HepG2 (cell line): Measurements from ENCODE around the gene SF3B5. TPM values are rescaled to one million over a fixed set of nuclear protein-coding genes. Genes with fewer than 3 reads are reported as not detected.
A peak's percentile ranks its signal among the peaks of the same experiment; 100 is the strongest.

ENCODE experiments used
- AKAP8 ChIP-seq: sonication (generic); formaldehyde crosslinking; IDR thresholded peaks from 2 replicates; pipeline ENCODE4 v1.5.1; 2020; ENCODE audit warnings: mild to moderate bottlenecking, missing genetic modification reagents
- ARID2 ChIP-seq: sonication (generic); formaldehyde crosslinking; IDR thresholded peaks from 2 replicates; pipeline ENCODE4 v1.8.1; 2022; ENCODE audit warnings: mild to moderate bottlenecking, missing genetic modification reagents, borderline replicate concordance
- CHD2 ChIP-seq: IDR thresholded peaks from 2 replicates; pipeline ENCODE4 v1.6.1; 2011; ENCODE audit warnings: low read depth, low read length, improper control_type of control experiment
- GABPA ChIP-seq, 2 experiments: IDR thresholded peaks; 2 replicates each; pipeline ENCODE4 v1.6.1; 2011 to 2016; ENCODE audit warnings: low read depth in 2 of 2, low read length in 1 of 2, missing biosample characterization in 1 of 2, missing genetic modification characterization in 1 of 2
- GPN1 ChIP-seq: sonication (generic); formaldehyde crosslinking; IDR thresholded peaks from 2 replicates; pipeline ENCODE4 v1.5.1; 2020; ENCODE audit warnings: missing genetic modification reagents, borderline replicate concordance
- KAT2B ChIP-seq: fragments of 150-350 bp; IDR thresholded peaks from 2 replicates; pipeline ENCODE4 v1.6.1; 2014; ENCODE audit warnings: low read depth, low read length, borderline replicate concordance
- NRL ChIP-seq: sonication (generic); formaldehyde crosslinking; IDR thresholded peaks from 2 replicates; pipeline ENCODE4 v1.5.0; 2020; ENCODE audit warnings: missing genetic modification reagents, mild to moderate bottlenecking, moderate library complexity, borderline replicate concordance
- PHF8 ChIP-seq: sonication (generic); formaldehyde crosslinking; IDR thresholded peaks from 2 replicates; pipeline ENCODE4 v1.5.0; 2020; ENCODE audit warnings: missing genetic modification reagents
- REPIN1 ChIP-seq: sonication (generic); formaldehyde crosslinking; IDR thresholded peaks from 2 replicates; pipeline ENCODE4 v1.8.0; 2022; ENCODE audit warnings: missing genetic modification reagents, low read depth, mild to moderate bottlenecking, borderline replicate concordance
- SRSF1 ChIP-seq: fragments of 200-400 bp; formaldehyde crosslinking; optimal IDR thresholded peaks from 2 replicates; pipeline ENCODE3; 2017; ENCODE audit warnings: mild to moderate bottlenecking, low read depth, low read length, moderate library complexity
- SUZ12 ChIP-seq: fragments of 150-350 bp; IDR thresholded peaks from 2 replicates; pipeline ENCODE4 v1.6.1; 2014; ENCODE audit warnings: low read depth, low read length
- TEAD3 ChIP-seq: optimal IDR thresholded peaks from 2 replicates; pipeline ENCODE3; 2016; ENCODE audit warnings: borderline replicate concordance
- THAP8 ChIP-seq: sonication (generic); formaldehyde crosslinking; IDR thresholded peaks from 2 replicates; pipeline ENCODE4 v1.5.1; 2020; ENCODE audit warnings: missing genetic modification reagents, mild to moderate bottlenecking, borderline replicate concordance
- ZGPAT ChIP-seq: IDR thresholded peaks from 2 replicates; pipeline ENCODE4 v1.6.1; 2016; ENCODE audit warnings: mild to moderate bottlenecking
- ZMAT3 ChIP-seq: sonication (generic); formaldehyde crosslinking; conservative IDR thresholded peaks from 2 replicates; pipeline ENCODE4 v1.7.0; 2021; ENCODE audit warnings: missing genetic modification reagents
- ZNF124 ChIP-seq: sonication (generic); formaldehyde crosslinking; IDR thresholded peaks from 2 replicates; pipeline ENCODE4 v1.4.0; 2020; ENCODE audit warnings: missing genetic modification reagents
- ZNF20 ChIP-seq: sonication (generic); formaldehyde crosslinking; IDR thresholded peaks from 2 replicates; pipeline ENCODE4 v1.4.0; 2020; ENCODE audit warnings: mild to moderate bottlenecking, moderate library complexity, missing genetic modification reagents
- ZNF616 ChIP-seq: sonication (generic); formaldehyde crosslinking; IDR thresholded peaks from 2 replicates; pipeline ENCODE4 v1.5.0; 2020; ENCODE audit warnings: low read depth, mild to moderate bottlenecking, missing genetic modification reagents
- ZNF672 ChIP-seq: sonication (generic); formaldehyde crosslinking; IDR thresholded peaks from 2 replicates; pipeline ENCODE4 v1.8.1; 2022; ENCODE audit warnings: missing genetic modification reagents
- ZNF720 ChIP-seq: sonication (generic); formaldehyde crosslinking; IDR thresholded peaks from 2 replicates; pipeline ENCODE4 v1.4.0; 2020; ENCODE audit warnings: missing genetic modification reagents
- ZNF747 ChIP-seq: sonication (generic); formaldehyde crosslinking; IDR thresholded peaks from 2 replicates; pipeline ENCODE4 v1.8.1; 2023; ENCODE audit warnings: missing genetic modification reagents, mild to moderate bottlenecking, borderline replicate concordance
- ZNF816 ChIP-seq: sonication (generic); formaldehyde crosslinking; IDR thresholded peaks from 2 replicates; pipeline ENCODE4 v1.8.0; 2022; ENCODE audit warnings: missing genetic modification reagents, mild to moderate bottlenecking, borderline replicate concordance
- ZSCAN31 ChIP-seq: sonication (generic); formaldehyde crosslinking; IDR thresholded peaks from 2 replicates; pipeline ENCODE4 v1.5.0; 2020; ENCODE audit warnings: low read depth, mild to moderate bottlenecking, missing genetic modification reagents
- polyA plus RNA-seq, 8 experiments: library from polyadenylated mRNA; depleted of rRNA in 3 of 8; stranded (reverse) in 7 of 8; unstranded in 1 of 8; fragments of >200 nt; fragmentation: Illumina TruSeq in 4 of 8; extraction: Trizol in 4 of 8; gene quantifications; 2 replicates each; pipeline versions ENCODE4 v1.2.1 to v1.2.3, GENCODE V29; 2011 to 2016; ENCODE audit warnings: low read depth in 4 of 8, missing spikeins in 1 of 8, mixed read lengths in 1 of 8; ENCODE audit not compliant: insufficient read depth in 1 of 8
- total RNA-seq, 5 experiments: library from RNA; depleted of rRNA; stranded (reverse); fragments of >200 nt; fragmentation: Illumina TruSeq; extraction: Trizol; gene quantifications; 2 replicates each; pipeline ENCODE4 v1.2.3, GENCODE V29; 2016; ENCODE audit warnings: low read depth in 1 of 5
- TF ChIP-seq, protein P1 (sequence below): sonication (generic); formaldehyde crosslinking; IDR thresholded peaks from 2 replicates; pipeline ENCODE4 v1.5.0; 2020; ENCODE audit warnings: mild to moderate bottlenecking, missing genetic modification reagents, borderline replicate concordance
- TF ChIP-seq, protein P2 (sequence below): sonication (generic); formaldehyde crosslinking; IDR thresholded peaks from 2 replicates; pipeline ENCODE4 v1.9.0; 2022; ENCODE audit warnings: low read depth, missing genetic modification reagents

SF3B5 gene
- total and polyA plus RNA-seq, 2 of the 13 experiments (the other 11 are each of a cell fraction or from before 2014, with no cell fraction given), result 263 to 292 TPM

- TF ChIP-seq, protein P1, sequence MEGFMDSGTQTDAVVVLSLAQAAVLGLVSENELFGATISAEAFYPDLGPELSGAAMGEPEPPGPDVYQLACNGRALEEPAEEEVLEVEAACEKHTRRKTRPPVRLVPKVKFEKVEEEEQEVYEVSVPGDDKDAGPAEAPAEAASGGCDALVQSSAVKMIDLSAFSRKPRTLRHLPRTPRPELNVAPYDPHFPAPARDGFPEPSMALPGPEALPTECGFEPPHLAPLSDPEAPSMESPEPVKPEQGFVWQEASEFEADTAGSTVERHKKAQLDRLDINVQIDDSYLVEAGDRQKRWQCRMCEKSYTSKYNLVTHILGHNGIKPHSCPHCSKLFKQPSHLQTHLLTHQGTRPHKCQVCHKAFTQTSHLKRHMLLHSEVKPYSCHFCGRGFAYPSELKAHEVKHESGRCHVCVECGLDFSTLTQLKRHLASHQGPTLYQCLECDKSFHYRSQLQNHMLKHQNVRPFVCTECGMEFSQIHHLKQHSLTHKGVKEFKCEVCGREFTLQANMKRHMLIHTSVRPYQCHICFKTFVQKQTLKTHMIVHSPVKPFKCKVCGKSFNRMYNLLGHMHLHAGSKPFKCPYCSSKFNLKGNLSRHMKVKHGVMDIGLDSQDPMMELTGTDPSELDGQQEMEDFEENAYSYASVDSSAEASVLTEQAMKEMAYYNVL, result peak; percentile 56
- no peak for TF ChIP-seq CHD2
- TF ChIP-seq NRL (CRISPR knock-in tag), result peak; percentile 69; the same call in 1 of the 2 replicates
- no peak for TF ChIP-seq REPIN1 (CRISPR knock-in tag)
- peak; percentile 55; the same call in 1 of the 2 replicates for TF ChIP-seq ZNF124 (CRISPR knock-in tag)
- no peak for TF ChIP-seq KAT2B
- no peak for TF ChIP-seq ZNF616
- no peak for TF ChIP-seq ZNF720 (CRISPR knock-in tag)
- no peak for TF ChIP-seq ZNF816
- no peak for TF ChIP-seq SRSF1
- no peak for TF ChIP-seq SUZ12
- TF ChIP-seq ZNF20 (CRISPR knock-in tag), result no peak; the same call in 1 of the 2 replicates
- TF ChIP-seq, protein P2, sequence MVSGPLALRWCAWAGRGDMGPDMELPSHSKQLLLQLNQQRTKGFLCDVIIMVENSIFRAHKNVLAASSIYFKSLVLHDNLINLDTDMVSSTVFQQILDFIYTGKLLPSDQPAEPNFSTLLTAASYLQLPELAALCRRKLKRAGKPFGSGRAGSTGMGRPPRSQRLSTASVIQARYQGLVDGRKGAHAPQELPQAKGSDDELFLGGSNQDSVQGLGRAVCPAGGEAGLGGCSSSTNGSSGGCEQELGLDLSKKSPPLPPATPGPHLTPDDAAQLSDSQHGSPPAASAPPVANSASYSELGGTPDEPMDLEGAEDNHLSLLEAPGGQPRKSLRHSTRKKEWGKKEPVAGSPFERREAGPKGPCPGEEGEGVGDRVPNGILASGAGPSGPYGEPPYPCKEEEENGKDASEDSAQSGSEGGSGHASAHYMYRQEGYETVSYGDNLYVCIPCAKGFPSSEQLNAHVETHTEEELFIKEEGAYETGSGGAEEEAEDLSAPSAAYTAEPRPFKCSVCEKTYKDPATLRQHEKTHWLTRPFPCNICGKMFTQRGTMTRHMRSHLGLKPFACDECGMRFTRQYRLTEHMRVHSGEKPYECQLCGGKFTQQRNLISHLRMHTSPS (CRISPR knock-in tag), result no peak
- no peak for TF ChIP-seq ZNF672
- TF ChIP-seq GPN1 (CRISPR knock-in tag), result no peak
- no peak for TF ChIP-seq ZNF747
- peak; percentile 79; the same call in 1 of the 2 replicates for TF ChIP-seq ZSCAN31 (CRISPR knock-in tag)
- TF ChIP-seq AKAP8 (CRISPR knock-in tag), result 0 out of 2 replicates have a peak, but pooled peaks have one; percentile 69
- no peak; the same call in 1 of the 2 replicates for TF ChIP-seq ZMAT3
- peak; percentile 79 for TF ChIP-seq ZGPAT (CRISPR knock-in tag)
- TF ChIP-seq THAP8 (CRISPR knock-in tag), result no peak; the same call in 1 of the 2 replicates
- no peak for TF ChIP-seq GABPA (IDR thresholded peaks at IDR 0.05; ENCODE audit: low read depth, low read length)
- TF ChIP-seq GABPA (CRISPR knock-in tag; IDR thresholded peaks at IDR 0.05; ENCODE audit: low read depth), result no peak
- TF ChIP-seq TEAD3 (CRISPR knock-in tag), result no peak
- TF ChIP-seq ARID2 (CRISPR knock-in tag), result peak; percentile 92
- peak; percentile 55 for TF ChIP-seq PHF8
These were observed 31.5 kb downstream of the SF3B5 start (continued) for GRCh38 chr6:144063744-144064401.
